ENCODE data around the gene RFT1.

The RFT1 gene, protein sequence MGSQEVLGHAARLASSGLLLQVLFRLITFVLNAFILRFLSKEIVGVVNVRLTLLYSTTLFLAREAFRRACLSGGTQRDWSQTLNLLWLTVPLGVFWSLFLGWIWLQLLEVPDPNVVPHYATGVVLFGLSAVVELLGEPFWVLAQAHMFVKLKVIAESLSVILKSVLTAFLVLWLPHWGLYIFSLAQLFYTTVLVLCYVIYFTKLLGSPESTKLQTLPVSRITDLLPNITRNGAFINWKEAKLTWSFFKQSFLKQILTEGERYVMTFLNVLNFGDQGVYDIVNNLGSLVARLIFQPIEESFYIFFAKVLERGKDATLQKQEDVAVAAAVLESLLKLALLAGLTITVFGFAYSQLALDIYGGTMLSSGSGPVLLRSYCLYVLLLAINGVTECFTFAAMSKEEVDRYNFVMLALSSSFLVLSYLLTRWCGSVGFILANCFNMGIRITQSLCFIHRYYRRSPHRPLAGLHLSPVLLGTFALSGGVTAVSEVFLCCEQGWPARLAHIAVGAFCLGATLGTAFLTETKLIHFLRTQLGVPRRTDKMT

GRCh38 chr3:53130179-53131061, at the start of gene RFT1:
RFT1 (minus strand) TSS chr3:53130435; CDS start chr3:53130400, 35 bp downstream.
- peak; percentile 89 for DNase-seq (ENCODE audit: low read depth)

GRCh38 chr3:53179580-53179979, 49.3 kb upstream of the RFT1 start:
- no peak for DNase-seq (ENCODE audit: low read depth)

DNA sequence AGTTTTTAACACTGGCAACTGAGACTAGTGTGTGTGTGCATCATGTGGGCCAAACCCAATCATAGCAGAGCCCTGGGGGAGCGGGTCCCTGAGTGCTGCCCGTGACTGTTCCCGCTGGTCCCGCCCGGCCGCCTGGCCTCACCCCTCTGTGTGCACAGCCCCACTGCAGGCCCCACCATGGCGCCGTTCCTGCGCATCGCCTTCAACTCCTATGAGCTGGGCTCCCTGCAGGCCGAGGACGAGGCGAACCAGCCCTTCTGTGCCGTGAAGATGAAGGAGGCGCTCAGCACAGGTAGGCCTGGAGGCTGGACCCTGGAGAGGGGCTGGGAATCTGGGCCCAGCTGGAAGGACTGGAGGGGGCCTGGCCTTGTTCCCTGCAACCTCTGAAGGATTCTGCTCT, 48.0 kb upstream of the RFT1 start:
- DNase-seq (ENCODE audit: low read depth) = no peak

GRCh38 chr3:53175613-53176540, 45.6 kb upstream of the RFT1 start:
- no peak for DNase-seq (ENCODE audit: low read depth)

DNA sequence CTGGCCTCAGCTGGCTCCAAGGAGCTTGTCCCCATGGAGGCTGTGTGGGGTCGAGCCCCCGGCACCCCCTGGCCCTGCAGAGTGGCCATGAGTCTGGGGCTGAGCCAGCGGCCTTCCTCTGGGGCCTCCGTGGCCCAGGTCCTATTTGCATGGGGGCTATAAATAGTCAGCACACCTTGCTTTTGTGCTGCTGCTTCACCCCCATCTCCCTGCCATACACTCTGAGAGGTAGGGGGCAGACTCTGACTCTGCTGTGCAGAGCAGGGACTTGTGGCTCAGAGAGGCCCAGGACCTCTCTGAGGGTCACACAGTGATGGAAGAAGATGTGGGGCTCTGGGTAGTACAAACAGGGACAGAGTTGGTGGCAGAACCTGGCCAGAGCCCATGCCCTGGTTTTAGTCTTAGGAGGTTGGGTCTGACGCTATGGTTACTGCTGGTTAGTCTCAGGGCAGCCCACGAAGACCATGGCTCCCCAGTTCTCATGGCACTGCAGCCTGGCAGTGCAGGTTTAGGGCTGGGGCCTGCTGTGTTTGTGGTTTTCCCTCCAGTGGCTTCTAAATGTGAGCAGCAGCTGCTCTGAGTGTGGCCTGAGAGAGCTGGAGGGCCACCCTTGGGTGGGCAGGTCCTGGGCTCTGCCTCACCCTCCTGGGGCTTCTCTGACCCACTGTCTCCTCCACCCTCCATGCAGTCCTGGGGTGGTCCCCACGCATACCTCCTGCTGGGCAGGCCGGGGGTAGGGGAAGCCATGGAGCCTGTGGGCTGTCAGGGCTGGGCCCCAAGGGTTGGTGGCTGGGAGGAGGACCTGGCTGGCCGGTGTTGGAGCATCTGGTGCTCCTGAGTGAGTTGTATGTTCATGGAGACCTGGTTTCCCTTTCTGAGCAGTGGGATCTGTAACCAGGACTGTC, 44.4 kb upstream of the RFT1 start:
- no peak for DNase-seq (ENCODE audit: low read depth)

DNA sequence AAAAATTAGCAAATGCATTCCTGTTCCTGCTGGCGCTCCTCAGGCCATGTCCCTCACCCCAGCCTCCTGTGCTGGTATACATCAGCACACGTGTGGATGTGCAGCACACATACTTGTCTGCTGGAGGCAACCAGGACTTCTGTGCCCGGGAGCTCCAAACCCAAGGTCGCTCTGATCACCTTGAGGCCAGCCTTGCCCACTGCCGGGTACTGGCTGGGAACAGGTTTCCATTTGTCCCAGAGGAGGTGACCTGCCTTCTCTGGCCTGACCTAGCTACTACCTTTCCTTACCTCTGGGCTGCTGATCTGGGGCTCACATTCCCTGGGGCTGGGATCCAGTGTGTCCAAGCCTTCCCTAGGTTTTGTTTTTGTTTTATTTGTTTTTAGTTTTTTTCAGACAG, 42.9 kb upstream of the RFT1 start:
- DNase-seq (ENCODE audit: low read depth) = no peak

DNA sequence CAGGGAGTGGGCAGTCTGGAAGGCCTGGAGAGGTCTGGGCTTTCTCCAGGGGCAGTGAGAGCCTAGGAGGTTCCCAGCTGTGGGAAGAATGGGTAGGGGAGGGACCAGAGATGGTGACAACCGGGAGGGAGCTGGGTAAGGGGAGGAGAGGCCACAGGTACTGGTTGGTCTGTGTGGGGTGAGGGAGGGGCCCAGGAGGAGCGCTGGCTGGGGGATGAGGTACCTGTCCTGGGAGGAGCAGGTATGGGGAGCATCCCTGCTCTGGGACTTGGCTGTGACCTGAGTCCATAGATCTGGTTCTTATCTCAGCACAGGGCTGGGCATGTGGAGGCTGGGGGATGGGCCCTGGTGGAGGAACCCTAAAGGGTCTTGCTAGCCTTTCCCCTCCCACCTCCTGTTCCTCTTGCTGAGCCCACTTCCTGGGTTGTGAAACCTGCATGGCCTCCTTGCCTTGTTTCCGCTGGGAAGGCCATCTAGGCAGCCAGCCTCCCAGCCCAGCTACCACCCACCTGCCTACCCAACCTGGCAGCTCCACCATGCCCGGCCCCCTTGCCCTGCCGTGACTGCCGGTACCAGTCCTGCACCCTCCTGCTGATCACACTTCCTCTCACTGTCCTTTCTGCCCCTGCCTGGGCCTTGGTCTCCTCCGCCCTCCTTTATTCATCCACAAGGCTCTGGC, 41.7 kb upstream of the RFT1 start:
- no peak for DNase-seq (ENCODE audit: low read depth)

DNA sequence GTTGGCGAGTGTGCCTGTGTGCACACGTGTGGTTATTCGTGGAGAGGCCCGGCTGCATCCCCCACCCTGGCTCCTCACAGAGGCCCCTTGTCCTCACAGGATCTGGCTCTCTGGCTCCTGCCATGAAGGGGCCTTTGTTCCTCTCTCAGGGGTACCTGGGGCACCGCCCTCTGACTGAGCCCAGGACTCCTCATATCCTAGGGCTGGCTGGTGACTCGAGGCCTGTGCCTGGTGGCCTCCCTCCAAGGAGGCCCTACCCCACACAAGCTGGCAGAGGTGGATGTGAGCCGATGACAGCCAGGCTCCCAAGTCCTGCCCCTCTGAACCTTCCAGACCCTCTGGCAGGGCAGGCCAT, 40.8 kb upstream of the RFT1 start:
- DNase-seq (ENCODE audit: low read depth) = no peak

GRCh38 chr3:53170325-53171063, 40.3 kb upstream of the RFT1 start:
- no peak for DNase-seq (ENCODE audit: low read depth)

GRCh38 chr3:53169832-53170324, 39.6 kb upstream of the RFT1 start:
- DNase-seq (ENCODE audit: low read depth) = no peak

DNA sequence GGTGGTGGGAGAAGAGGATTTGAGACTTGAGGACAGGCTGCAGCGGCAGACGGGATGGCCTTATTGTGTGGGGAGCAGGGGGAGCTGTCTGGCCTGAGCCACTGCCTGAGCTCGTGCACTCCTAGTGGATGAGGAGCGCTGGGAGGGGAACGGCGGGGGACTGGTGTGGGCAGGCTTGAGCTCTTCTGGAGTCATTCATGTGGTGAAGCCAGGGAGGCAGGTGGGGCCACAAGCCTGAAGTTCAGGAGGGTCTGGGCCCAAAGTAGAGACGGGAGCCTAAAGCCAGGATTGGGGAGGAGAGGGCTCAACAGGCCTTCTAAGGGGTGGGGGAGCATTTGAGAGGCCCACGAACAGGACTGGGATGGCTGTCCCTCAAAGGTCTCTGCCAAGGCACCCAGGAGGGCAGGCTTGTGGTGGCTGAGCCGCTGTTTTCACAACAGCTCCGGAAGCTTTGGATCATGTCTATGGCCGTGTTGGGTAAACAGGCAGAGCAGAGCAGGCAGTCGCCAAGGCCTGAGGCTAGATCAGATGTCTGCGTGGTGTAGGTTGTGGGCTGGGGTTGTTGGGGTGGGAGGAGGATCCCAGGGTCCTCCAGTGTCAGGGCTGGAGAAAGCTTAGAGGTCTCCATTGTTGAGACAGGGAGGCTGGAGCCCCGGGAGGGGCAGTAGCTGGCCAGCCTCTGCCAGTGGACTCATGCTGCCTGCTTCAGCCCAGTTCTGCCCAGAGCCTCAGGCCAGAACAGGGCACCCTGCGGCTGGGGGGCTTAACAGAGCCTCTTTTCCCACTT, 39.0 kb upstream of the RFT1 start:
- no peak for DNase-seq (ENCODE audit: low read depth)

GRCh38 chr3:53168175-53168923, 38.1 kb upstream of the RFT1 start:
- no peak for DNase-seq (ENCODE audit: low read depth)

- DNase-seq (ENCODE audit: low read depth) = no peak
These were observed 37.4 kb upstream of the RFT1 start for GRCh38 chr3:53167418-53168174.

DNA sequence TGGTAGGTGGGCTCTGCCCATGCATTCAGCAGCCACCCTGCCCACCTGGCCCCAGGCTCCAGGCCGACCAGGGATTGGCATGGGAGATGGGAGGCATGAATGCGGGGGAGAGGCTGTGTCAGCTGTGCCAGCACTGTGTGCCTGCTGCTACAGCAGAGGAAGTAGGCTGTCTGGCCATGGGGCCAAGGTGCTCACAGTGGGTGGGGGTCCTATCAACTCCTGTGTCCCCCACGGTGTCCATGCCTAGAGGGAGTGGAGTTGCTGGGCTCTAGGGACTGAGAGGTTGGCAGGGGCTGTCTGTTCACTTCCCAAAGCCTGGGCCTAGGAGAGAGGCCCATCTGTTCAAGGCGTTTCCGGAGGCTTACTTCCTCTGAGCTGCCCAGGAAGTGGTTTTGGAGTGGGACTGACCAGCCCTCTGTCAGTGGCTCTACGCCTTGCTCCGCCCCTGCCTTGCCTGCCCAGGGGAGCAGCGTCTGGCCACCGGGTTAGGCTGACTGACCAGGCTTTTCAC, 36.6 kb upstream of the RFT1 start:
- peak; percentile 72 for DNase-seq (ENCODE audit: low read depth)

DNA sequence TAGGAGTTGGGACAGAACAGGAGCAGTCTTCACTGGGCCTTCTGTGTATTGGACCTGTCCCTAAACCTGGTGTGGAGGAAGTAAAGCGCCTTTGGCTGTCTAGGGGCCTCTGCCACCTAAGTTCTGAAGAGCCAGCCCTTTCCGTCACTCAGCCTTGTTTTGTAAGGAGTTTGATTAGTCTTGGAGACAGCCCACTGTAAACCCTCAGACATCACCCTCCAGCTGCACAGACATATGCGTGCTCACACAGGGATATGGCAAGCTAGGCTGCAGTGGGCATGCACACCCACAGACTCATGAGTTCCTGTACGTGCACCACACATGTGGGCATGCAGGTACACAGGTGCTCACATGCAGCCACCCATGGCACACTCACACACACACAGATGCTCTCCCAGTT, 36.0 kb upstream of the RFT1 start:
- no peak for DNase-seq (ENCODE audit: low read depth)

- no peak for DNase-seq (ENCODE audit: low read depth)
These were observed 34.7 kb upstream of the RFT1 start for GRCh38 chr3:53164911-53165310.

Measured in CMK (cell line).